ENCODE measurements around the gene BCAS3.

Gene BCAS3

GRCh38 chr17:61310590-61310989 lies 632.9 kb downstream of the BCAS3 start:
- DNase-seq, result no peak

- no peak for DNase-seq
Observed at GRCh38 chr17:61312406-61313295, 635.0 kb downstream of the BCAS3 start.

- DNase-seq, result no peak
Observed at GRCh38 chr17:61313461-61314326, 636.0 kb downstream of the BCAS3 start.

- no peak for DNase-seq
Observed at GRCh38 chr17:61314368-61315078, 636.9 kb downstream of the BCAS3 start.

DNA sequence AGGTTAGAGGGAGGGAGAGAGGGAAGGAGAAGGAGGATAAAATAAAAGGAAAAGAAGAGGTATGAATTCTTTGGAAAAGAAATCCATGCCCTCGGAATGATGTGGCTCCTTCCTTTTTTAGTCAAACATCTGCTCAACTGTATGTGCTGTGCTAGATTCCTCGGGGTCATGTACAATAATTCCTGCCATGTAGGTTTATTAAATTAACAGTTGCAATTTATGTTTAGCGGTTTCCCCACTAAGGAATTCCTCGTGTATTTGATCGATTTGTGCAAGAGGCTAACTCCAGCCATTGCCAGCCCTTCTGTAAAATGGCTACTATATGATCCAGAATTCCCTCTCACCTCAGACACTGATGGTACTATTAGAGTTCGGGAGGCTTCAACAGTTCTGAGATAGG lies 639.0 kb downstream of the BCAS3 start:
- no peak for DNase-seq

GRCh38 chr17:61317779-61318178 lies 640.1 kb downstream of the BCAS3 start:
- no peak for DNase-seq

DNA sequence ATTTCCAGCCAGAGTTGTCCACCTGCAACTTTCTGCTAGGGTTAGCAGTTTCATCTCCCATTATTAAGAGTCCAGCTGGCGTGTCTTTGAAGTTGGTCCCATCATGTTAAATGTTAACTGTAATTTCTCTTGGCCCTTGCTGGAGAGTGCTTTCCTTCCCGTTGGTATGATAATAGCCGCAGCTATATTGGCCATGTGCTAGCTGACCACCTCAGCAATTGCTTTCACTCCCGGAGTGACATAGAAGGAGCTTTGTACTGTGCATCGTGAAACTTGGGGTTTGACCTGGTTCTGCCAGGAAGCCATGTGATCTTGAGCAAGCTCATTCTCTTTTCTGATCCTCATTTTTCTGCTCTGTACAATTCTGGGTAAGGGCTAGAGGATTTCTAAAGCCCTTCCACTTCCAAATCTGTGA lies 641.0 kb downstream of the BCAS3 start:
- no peak for DNase-seq

DNA sequence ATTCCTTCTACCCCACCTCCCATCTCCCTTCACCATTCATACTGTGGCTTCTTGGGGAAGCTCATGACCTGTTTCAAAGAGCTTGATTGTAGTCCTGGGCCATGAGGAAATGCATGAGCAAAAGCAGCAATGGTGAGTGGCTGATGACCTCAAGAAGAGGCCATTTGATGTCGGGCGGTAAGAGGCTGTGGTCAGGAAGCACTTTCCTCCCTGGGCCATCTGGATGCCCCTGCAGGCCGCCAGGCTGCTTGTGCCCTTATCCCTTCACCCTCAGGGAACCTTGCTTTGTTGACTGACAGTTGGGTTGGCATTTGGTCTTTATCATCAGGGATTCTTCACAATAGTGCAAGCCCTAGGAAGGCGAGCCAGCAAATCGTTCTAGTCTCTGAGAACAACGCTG lies 643.7 kb downstream of the BCAS3 start:
- DNase-seq, result no peak

- no peak for DNase-seq
Observed at GRCh38 chr17:61322325-61323002, 644.8 kb downstream of the BCAS3 start.

- DNase-seq, result no peak
Observed at GRCh38 chr17:61323003-61323908, 645.6 kb downstream of the BCAS3 start.

GRCh38 chr17:61323909-61324868 lies 646.5 kb downstream of the BCAS3 start:
- DNase-seq, result no peak

GRCh38 chr17:61324950-61325349 lies 647.3 kb downstream of the BCAS3 start:
- DNase-seq, result no peak

DNA sequence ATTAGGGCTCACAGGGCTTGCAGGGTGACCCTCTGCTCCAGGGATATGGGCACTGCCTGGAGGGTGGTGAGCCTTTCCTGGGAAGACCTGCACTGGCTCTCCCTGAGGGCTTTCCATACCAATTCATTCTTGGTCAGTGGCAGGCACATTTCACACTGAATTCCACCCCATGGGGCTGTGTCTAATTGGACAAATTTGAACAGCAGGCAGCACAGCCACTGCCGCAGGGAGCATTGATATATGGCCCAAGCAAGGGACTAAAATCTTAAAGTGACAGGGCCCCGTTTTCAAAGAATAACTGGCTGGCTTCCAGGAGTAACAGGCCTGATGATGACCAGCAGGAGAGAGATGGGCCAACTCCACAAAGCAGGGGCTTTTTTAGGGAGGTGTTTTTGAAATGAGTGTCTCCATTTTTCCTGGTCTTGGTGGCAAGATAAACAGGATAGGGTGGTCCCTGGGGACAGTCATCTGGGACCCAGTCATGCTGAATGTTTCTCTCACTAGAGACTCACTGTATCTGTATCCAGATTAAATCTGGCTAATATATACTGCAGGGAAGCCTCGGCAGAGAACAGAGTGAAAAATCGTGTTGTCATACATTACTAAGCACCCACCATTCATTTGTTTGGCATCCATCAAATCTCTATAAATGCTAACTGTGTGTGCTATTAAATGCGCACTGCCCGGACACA lies 647.9 kb downstream of the BCAS3 start:
- no peak for DNase-seq

DNA sequence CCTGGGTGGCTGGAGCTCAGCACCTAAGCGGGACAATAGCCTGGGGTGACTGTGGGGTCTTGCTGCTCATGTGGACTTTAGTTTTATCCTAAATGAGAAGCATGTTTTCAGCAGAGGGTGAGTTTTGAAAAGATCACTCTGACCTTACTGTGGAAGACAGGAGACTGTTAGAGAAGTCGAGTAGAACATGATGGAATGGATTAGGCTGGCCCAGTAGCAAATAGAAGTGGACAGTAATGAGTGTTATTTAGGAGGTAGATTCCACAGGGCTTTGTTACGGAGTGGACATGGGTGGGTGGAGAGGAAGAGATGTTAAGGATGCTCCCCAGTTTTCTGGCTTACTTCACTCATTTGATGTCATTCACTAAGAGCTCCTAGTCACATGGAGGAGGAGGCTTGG lies 648.7 kb downstream of the BCAS3 start:
- DNase-seq, result no peak

GRCh38 chr17:61328351-61328750 lies 650.7 kb downstream of the BCAS3 start:
- no peak for DNase-seq

- DNase-seq, result no peak
Observed at GRCh38 chr17:61330174-61331150, 652.8 kb downstream of the BCAS3 start.

GRCh38 chr17:61331178-61331577 lies 653.5 kb downstream of the BCAS3 start:
- no peak for DNase-seq

DNA sequence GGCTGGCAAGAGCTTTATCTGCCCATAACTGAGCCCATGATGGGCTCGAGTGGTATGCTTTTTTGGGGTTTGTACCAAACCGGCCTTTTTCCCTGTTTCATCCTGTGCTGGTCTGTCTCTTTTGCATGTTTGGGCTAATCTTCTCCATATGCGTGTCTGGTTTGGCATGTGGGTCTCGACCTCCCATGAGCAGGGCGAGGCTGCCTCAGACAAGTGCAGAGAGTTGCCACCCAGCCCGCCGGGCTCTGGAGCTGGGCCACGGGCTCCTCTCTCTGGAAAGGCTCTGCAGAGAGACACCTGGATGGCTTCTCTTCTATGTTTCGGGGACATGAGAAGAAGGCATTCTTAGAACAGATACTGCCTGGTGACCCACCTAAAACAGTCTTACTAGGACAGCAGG lies 654.2 kb downstream of the BCAS3 start:
- no peak for DNase-seq

Measured in CD4-positive, alpha-beta T cell treated with Interleukin-4 for 4 hours (primary cell).